ENCODE data around the gene EMC6.

GRCh38 chr17:3688027-3688553 lies 19.5 kb downstream of the EMC6 start:
- no peak for TF ChIP-seq CTCF (IDR thresholded peaks at IDR 0.05)
- TF ChIP-seq POLR2A (IDR thresholded peaks at IDR 0.05): no peak
- no peak for TF ChIP-seq POLR2AphosphoS5 (IDR thresholded peaks at IDR 0.05)
- TF ChIP-seq EP300 (IDR thresholded peaks at IDR 0.05; ENCODE audit: low read depth): no peak
